ENCODE results near the gene GAB2.

GAB2 gene

GRCh38 chr11:78217650-78218541, 199.7 kb downstream of the GAB2 start:
- DNase-seq: no peak

GRCh38 chr11:78216571-78217287, 200.9 kb downstream of the GAB2 start:
- no peak for DNase-seq

GRCh38 chr11:78216021-78216420, 201.6 kb downstream of the GAB2 start:
- no peak for DNase-seq

- no peak for DNase-seq
Measured at GRCh38 chr11:78214331-78215194, 203.1 kb downstream of the GAB2 start.

- no peak for DNase-seq
Measured at GRCh38 chr11:78213526-78214330, 203.9 kb downstream of the GAB2 start.

- DNase-seq: no peak
Measured at GRCh38 chr11:78212586-78213371, 204.8 kb downstream of the GAB2 start.

- DNase-seq: no peak
Measured at GRCh38 chr11:78211565-78211964, 206.1 kb downstream of the GAB2 start.

GRCh38 chr11:78210000-78210608, 207.5 kb downstream of the GAB2 start:
- no peak for DNase-seq

GRCh38 chr11:78209478-78209877, 208.1 kb downstream of the GAB2 start:
- no peak for DNase-seq

GRCh38 chr11:78208257-78209165, 209.1 kb downstream of the GAB2 start:
- DNase-seq: no peak

- no peak for DNase-seq
Measured at GRCh38 chr11:78207532-78208256, 209.9 kb downstream of the GAB2 start.

GRCh38 chr11:78205691-78206090, 211.9 kb downstream of the GAB2 start:
- no peak for DNase-seq

GRCh38 chr11:78205256-78205655, 212.4 kb downstream of the GAB2 start:
- no peak for DNase-seq

GRCh38 chr11:78203184-78203583, 214.4 kb downstream of the GAB2 start:
- no peak for DNase-seq

GRCh38 chr11:78202733-78203167, 214.9 kb downstream of the GAB2 start:
- DNase-seq: no peak

- DNase-seq: no peak
Measured at GRCh38 chr11:78201096-78201818, 216.4 kb downstream of the GAB2 start.

GRCh38 chr11:78200553-78200952, 217.1 kb downstream of the GAB2 start:
- DNase-seq: no peak

- no peak for DNase-seq
Measured at GRCh38 chr11:78200061-78200460, 217.6 kb downstream of the GAB2 start.

GRCh38 chr11:78199653-78200015, 218.0 kb downstream of the GAB2 start:
- DNase-seq: no peak
